ENCODE measurements around the gene FERMT1.
A peak's percentile ranks its signal among the peaks of the same experiment; 100 is the strongest.

Gene FERMT1

DNA sequence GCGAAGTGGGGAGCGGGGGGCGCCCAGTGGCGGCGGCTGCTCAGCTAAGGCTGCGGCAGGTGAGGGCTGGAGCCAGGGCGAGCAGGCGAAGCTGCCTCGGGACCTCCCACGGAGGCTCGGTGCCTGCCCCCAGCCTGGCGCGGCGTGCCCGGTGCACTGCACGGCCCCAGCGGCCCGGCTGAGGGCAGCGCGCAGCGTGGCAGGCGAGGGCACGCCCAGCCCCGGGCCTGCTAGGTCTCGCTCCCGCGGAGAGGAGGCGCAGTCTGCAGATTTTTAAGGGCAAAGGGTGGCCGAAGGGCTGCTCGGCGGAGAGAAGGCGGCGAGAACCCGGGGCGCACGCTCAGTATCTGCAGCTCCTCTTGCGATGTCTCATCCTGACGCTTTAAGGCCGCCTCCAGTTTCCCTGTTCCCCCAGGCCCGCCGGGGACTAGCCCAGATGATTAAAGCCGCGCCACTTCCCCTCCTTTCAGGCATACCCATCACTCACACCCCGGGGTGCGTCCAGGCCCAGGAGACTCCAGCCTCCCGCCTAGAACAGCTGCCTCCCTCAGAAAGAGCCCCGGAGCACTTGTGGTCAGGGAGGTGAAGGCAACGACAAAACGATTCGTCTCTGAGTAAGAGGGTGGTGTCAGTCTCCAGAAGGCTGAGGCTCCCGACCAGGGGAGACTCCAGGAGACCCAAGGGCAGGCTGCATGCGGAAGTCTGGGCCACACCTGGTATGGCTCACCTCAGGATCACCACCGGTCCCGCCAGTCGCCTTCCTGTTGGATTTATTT lies at the start of gene FERMT1:
Gene FERMT1, minus strand, starts transcription at position 158 of the 776 bp plus-strand sequence. CDS start 3,476 bp downstream, outside the sequence.
- DNase-seq (ENCODE audit: low read depth): peak; percentile 98
- no peak for TF ChIP-seq CTCF (IDR thresholded peaks at IDR 0.05; ENCODE audit: insufficient read depth, low read depth, low read length, missing control alignments)
- peak within 1 kb of the TSS; percentile 81 for H3K4me3 ChIP-seq (ENCODE audit: low read length)

- DNase-seq (ENCODE audit: low read depth): peak; percentile 52
- H3K4me3 ChIP-seq (ENCODE audit: low read length): no peak overlapping the region
- TF ChIP-seq CTCF (IDR thresholded peaks at IDR 0.05; ENCODE audit: insufficient read depth, low read depth, low read length, missing control alignments): peak; percentile 44
These were observed 46.4 kb upstream of the FERMT1 start for GRCh38 chr20:6169251-6169650.

GRCh38 chr20:6168204-6168603 lies 45.4 kb upstream of the FERMT1 start:
- no peak for DNase-seq (ENCODE audit: low read depth)
- no peak for TF ChIP-seq CTCF (IDR thresholded peaks at IDR 0.05; ENCODE audit: insufficient read depth, low read depth, low read length, missing control alignments)
- H3K4me3 ChIP-seq (ENCODE audit: low read length): no peak overlapping the region

- no peak overlapping the region for H3K4me3 ChIP-seq (ENCODE audit: low read length)
- TF ChIP-seq CTCF (IDR thresholded peaks at IDR 0.05; ENCODE audit: insufficient read depth, low read depth, low read length, missing control alignments): no peak
- peak; percentile 36 for DNase-seq (ENCODE audit: low read depth)
These were observed 42.5 kb upstream of the FERMT1 start for GRCh38 chr20:6165346-6165745.

GRCh38 chr20:6164421-6165341 lies 41.9 kb upstream of the FERMT1 start:
- no peak overlapping the region for H3K4me3 ChIP-seq (ENCODE audit: low read length)
- peak; percentile 24 for DNase-seq (ENCODE audit: low read depth)
- no peak for TF ChIP-seq CTCF (IDR thresholded peaks at IDR 0.05; ENCODE audit: insufficient read depth, low read depth, low read length, missing control alignments)

DNA sequence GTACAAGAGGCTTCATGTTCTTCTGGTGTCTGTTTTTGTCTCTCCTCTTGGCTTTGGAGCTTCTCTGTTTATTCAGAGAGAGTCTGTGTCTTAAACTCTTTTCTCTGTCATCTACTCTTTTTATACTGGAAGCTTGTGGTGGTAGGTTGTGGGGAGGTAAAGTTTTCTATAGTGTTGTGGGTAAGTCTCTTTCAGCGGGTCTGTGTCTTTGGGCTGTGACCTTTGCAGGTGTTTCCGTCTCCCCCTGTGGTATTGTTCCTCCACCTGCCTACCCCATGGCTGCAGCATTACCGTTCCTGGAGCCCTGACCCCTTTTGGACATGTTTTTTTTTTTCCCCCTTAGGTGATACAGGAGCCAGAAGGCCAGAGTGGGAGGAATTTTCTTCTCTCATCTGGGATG lies 37.9 kb upstream of the FERMT1 start:
- DNase-seq (ENCODE audit: low read depth): no peak
- H3K4me3 ChIP-seq (ENCODE audit: low read length): no peak overlapping the region
- no peak for TF ChIP-seq CTCF (IDR thresholded peaks at IDR 0.05; ENCODE audit: insufficient read depth, low read depth, low read length, missing control alignments)

Data from epithelial cell of esophagus (primary cell).